ENCODE data around the gene MNDA.
"Not testable (repeated sequence)": the region's sequence is repeated elsewhere in the genome, so short reads cannot be mapped to it uniquely, and the experiment has no call there.

MNDA gene

GRCh38 chr1:158840236-158840635, 9.1 kb downstream of the MNDA start:
- DNase-seq: no peak

GRCh38 chr1:158864595-158864994, 33.4 kb downstream of the MNDA start:
- no peak for DNase-seq

GRCh38 chr1:158870438-158870837, 39.3 kb downstream of the MNDA start:
- DNase-seq: not testable (repeated sequence)

- DNase-seq: no peak
Measured at GRCh38 chr1:158873141-158873540, 42.0 kb downstream of the MNDA start.

GRCh38 chr1:158893654-158894053, 62.5 kb downstream of the MNDA start:
- no peak for DNase-seq

GRCh38 chr1:158898722-158899121, 67.6 kb downstream of the MNDA start:
- DNase-seq: no peak

All from left hindlimb (tissue), 1 donor.